GM12878 (cell line): ENCODE measurements around the gene AMPD3.

Experiments
- ATF3 ChIP-seq: IDR thresholded peaks from 2 replicates; pipeline ENCODE4 v1.6.1; 2011; ENCODE audit warnings: low read depth, mild to moderate bottlenecking, low read length, moderate library complexity, borderline replicate concordance; ENCODE audit errors: extremely low read depth
- EGR1 ChIP-seq, 2 experiments: IDR thresholded peaks; 1 replicate in 1 of 2; 2 replicates in 1 of 2; pipeline ENCODE4 v1.6.1; 2011 to 2012; ENCODE audit warnings: low read depth in 2 of 2, low read length in 2 of 2, borderline replicate concordance in 1 of 2, mild to moderate bottlenecking in 1 of 2, moderate library complexity in 1 of 2
- HCFC1 ChIP-seq: fragments of 150-350 bp; IDR thresholded peaks from 2 replicates; pipeline ENCODE4 v1.6.1; 2014; ENCODE audit warnings: low read length
- JUND ChIP-seq: IDR thresholded peaks from 2 replicates; pipeline ENCODE4 v1.6.1; 2012; ENCODE audit warnings: low read depth, mild to moderate bottlenecking, low read length, improper control_type of control experiment, moderate library complexity
- MXI1 ChIP-seq: fragments of 150-350 bp; IDR thresholded peaks from 2 replicates; pipeline ENCODE4 v1.6.1; 2011; ENCODE audit warnings: low read depth, mild to moderate bottlenecking, inconsistent platforms, low read length, improper control_type of control experiment
- RBBP5 ChIP-seq: fragments of 200-600 bp; sonication (generic); conservative IDR thresholded peaks from 2 replicates; pipeline ENCODE4 v1.6.1; 2016
- REST ChIP-seq: IDR thresholded peaks from 2 replicates; pipeline ENCODE4 v1.6.1; 2012; ENCODE audit warnings: mild to moderate bottlenecking, low read depth, low read length
- SIX5 ChIP-seq: IDR thresholded peaks from 2 replicates; pipeline ENCODE4 v1.6.1; 2011; ENCODE audit warnings: mild to moderate bottlenecking, low read depth, low read length, moderate library complexity; ENCODE audit not compliant: severe bottlenecking
- ZNF687 ChIP-seq: fragments of 450-650 bp; IDR thresholded peaks from 2 replicates; pipeline ENCODE4 v1.6.1; 2017; ENCODE audit warnings: mild to moderate bottlenecking, moderate library complexity

- TF ChIP-seq HCFC1 (no peak), EGR1 (IDR thresholded peaks at IDR 0.05; ENCODE audit: borderline replicate concordance in 1 of 2, low read depth in 2 of 2, low read length in 2 of 2) (no peak), ZNF687 (no peak), ATF3 (no peak), SIX5 (no peak), RBBP5 (no peak), MXI1 (no peak), JUND (no peak), REST (no peak)
Measured at GRCh38 chr11:10496296-10496936, 41.4 kb downstream of the AMPD3 start.
